Stimulated activated CD8-positive, alpha-beta memory T cell treated with anti-CD3 and anti-CD28 coated beads, Interleukin-15, amount 100 ng/mL, for 1 hour (primary cell): ENCODE measurements around the gene TNFRSF14.

Experiments used
- DNase-seq: peaks from one replicate; pipeline ENCODE4 v3.0.0-alpha.2; 2020; ENCODE audit warnings: low read depth

The TNFRSF14 gene

GRCh38 chr1:2588661-2589430, 32.7 kb downstream of the TNFRSF14 start:
- DNase-seq = no peak

- no peak for DNase-seq
Observed at GRCh38 chr1:2589431-2590232, 33.5 kb downstream of the TNFRSF14 start.

GRCh38 chr1:2590233-2591141, 34.3 kb downstream of the TNFRSF14 start:
- no peak for DNase-seq

GRCh38 chr1:2591233-2591580, 35.0 kb downstream of the TNFRSF14 start:
- DNase-seq = no peak

- no peak for DNase-seq
Observed at GRCh38 chr1:2591581-2592261, 35.5 kb downstream of the TNFRSF14 start.

- no peak for DNase-seq
Observed at GRCh38 chr1:2592672-2593071, 36.5 kb downstream of the TNFRSF14 start.

- DNase-seq = no peak
Observed at GRCh38 chr1:2593251-2593878, 37.2 kb downstream of the TNFRSF14 start.

- DNase-seq = no peak
Observed at GRCh38 chr1:2594001-2594640, 38.0 kb downstream of the TNFRSF14 start.

GRCh38 chr1:2594641-2595131, 38.5 kb downstream of the TNFRSF14 start:
- no peak for DNase-seq

GRCh38 chr1:2595261-2595811, 39.2 kb downstream of the TNFRSF14 start:
- DNase-seq = no peak

- no peak for DNase-seq
Observed at GRCh38 chr1:2595812-2596529, 39.8 kb downstream of the TNFRSF14 start.

GRCh38 chr1:2596530-2597333, 40.6 kb downstream of the TNFRSF14 start:
- DNase-seq = no peak

- no peak for DNase-seq
Observed at GRCh38 chr1:2597441-2598328, 41.5 kb downstream of the TNFRSF14 start.

GRCh38 chr1:2598329-2598931, 42.3 kb downstream of the TNFRSF14 start:
- DNase-seq = no peak

- DNase-seq = no peak
Observed at GRCh38 chr1:2601721-2602303, 45.6 kb downstream of the TNFRSF14 start.

GRCh38 chr1:2602311-2602835, 46.2 kb downstream of the TNFRSF14 start:
- DNase-seq = no peak
